BJ (cell line): ENCODE results near the gene LYL1. TPM values are rescaled to one million over a fixed set of nuclear protein-coding genes. Genes with fewer than 3 reads are reported as not detected.

ENCODE experiments used
- CTCF ChIA-PET: fragments of 350-600 bp; formaldehyde crosslinking; extraction: SDS; loops from one replicate; lab custom pipeline; 2021; ENCODE audit warnings: antibody characterized with exemption, inconsistent platforms; lab: Yijun Ruan, JAX
- POLR2A ChIA-PET: fragments of 300-600 bp; sonication (Branson Sonifier 250); formaldehyde crosslinking; extraction: SDS; loops from one replicate; lab custom pipeline; 2021; ENCODE audit warnings: antibody characterized with exemption; lab: Charles Lee
- DNase-seq: peaks from one replicate; pipeline ENCODE4 v3.0.0-alpha.2; 2011; ENCODE audit warnings: low read depth
- H3K27me3 ChIP-seq: 2 replicates; pipeline ENCODE4 v1.6.0; 2011; ENCODE audit warnings: low read length; ENCODE audit not compliant: control insufficient read depth, insufficient read depth
- H3K36me3 ChIP-seq: 2 replicates; pipeline ENCODE4 v1.5.1; 2011; ENCODE audit warnings: low read length; ENCODE audit not compliant: control insufficient read depth, insufficient read depth
- H3K4me3 ChIP-seq: 2 replicates; pipeline ENCODE4 v1.5.1; 2011; ENCODE audit warnings: low read depth, mild to moderate bottlenecking, control low read depth, low read length
- CTCF ChIP-seq: IDR thresholded peaks from 2 replicates; pipeline ENCODE4 v1.5.1; 2011; ENCODE audit warnings: low read depth, mild to moderate bottlenecking, control low read depth, inconsistent platforms, low read length, moderate library complexity; ENCODE audit not compliant: insufficient read depth
- polyA plus RNA-seq: library from polyadenylated mRNA; depleted of rRNA; stranded (reverse); fragments of >200 nt; gene quantifications from 2 replicates; pipeline ENCODE4 v1.2.3, GENCODE V29; 2011

LYL1 gene
- polyA plus RNA-seq, 1 experiment, result 0.29 TPM

GRCh38 chr19:13087795-13088537 lies 14.7 kb downstream of the LYL1 start:
- no peak for TF ChIP-seq CTCF
- Histone ChIP-seq H3K4me3 (no peak overlapping the region), H3K36me3 (peaks cover 28% of the 10 kb centered on the region), H3K27me3 (no peaks in the 10 kb centered on the region)
- ChIA-PET CTCF (interaction anchor here (1.1 kb wide), 1 partner anchor 26 kb away, joined by 7 read pairs; no protein-coding TSS in a partner anchor), POLR2A (no interaction called here)
- DNase-seq, result no peak

- ChIA-PET POLR2A (no interaction called here), CTCF (interaction anchor here (0.8 to 1.1 kb wide), 2 partner anchors 17 to 26 kb away, joined by 3 to 7 read pairs; no protein-coding TSS in a partner anchor)
- no peak for DNase-seq
- no peak for TF ChIP-seq CTCF
- H3K27me3 ChIP-seq, result no peaks in the 10 kb centered on the region
- peaks cover 32% of the 10 kb centered on the region for H3K36me3 ChIP-seq
- H3K4me3 ChIP-seq, result no peak overlapping the region
These were observed 15.4 kb downstream of the LYL1 start for GRCh38 chr19:13087295-13087694.

GRCh38 chr19:13086341-13086740 lies 16.3 kb downstream of the LYL1 start:
- no peak for TF ChIP-seq CTCF
- ChIA-PET CTCF (interaction anchor here (0.6 to 3.7 kb wide), 9 partner anchors 8 to 176 kb away, joined by 3 to 19 read pairs (median 3); no protein-coding TSS in a partner anchor), POLR2A (no interaction called here)
- no peaks in the 10 kb centered on the region for H3K27me3 ChIP-seq
- H3K4me3 ChIP-seq, result no peak overlapping the region
- H3K36me3 ChIP-seq, result peaks cover 32% of the 10 kb centered on the region
- DNase-seq, result no peak

- Histone ChIP-seq H3K27me3 (no peaks in the 10 kb centered on the region), H3K4me3 (no peak overlapping the region), H3K36me3 (peaks cover 32% of the 10 kb centered on the region)
- no peak for DNase-seq
- CTCF ChIA-PET, result interaction anchor here (0.6 to 3.7 kb wide), 7 partner anchors 9 to 177 kb away, joined by 3 to 19 read pairs (median 3); no protein-coding TSS in a partner anchor
- no peak for TF ChIP-seq CTCF
- POLR2A ChIA-PET, result no interaction called here
These were observed 17.0 kb downstream of the LYL1 start for GRCh38 chr19:13085666-13086065.

- Histone ChIP-seq H3K36me3 (peaks cover 33% of the 10 kb centered on the region), H3K4me3 (no peak overlapping the region), H3K27me3 (no peaks in the 10 kb centered on the region)
- TF ChIP-seq CTCF, result no peak
- ChIA-PET CTCF (interaction anchor here (1.4 to 3.7 kb wide), 7 partner anchors 10 to 118 kb away, joined by 4 to 19 read pairs (median 9); no protein-coding TSS in a partner anchor), POLR2A (no interaction called here)
- no peak for DNase-seq
These were observed 19.0 kb downstream of the LYL1 start for GRCh38 chr19:13083627-13084026.
